ENCODE measurements around the gene ARL14EP.

- TF ChIP-seq CTCF (IDR thresholded peaks at IDR 0.05): no peak
- TF ChIP-seq POLR2A (IDR thresholded peaks at IDR 0.05): no peak
These were observed 4.0 kb downstream of the ARL14EP start for GRCh38 chr11:30326906-30327305.
